GM12874 (cell line): Measurements from ENCODE around the gene PHF21A.

Source experiments
- CTCF ChIP-seq: IDR thresholded peaks from 2 replicates; pipeline ENCODE4 v1.5.1; 2011; ENCODE audit warnings: low read depth, mild to moderate bottlenecking, control low read depth, low read length, moderate library complexity; ENCODE audit not compliant: insufficient read depth

PHF21A gene

GRCh38 chr11:45915446-45915845 is 205.8 kb downstream of the PHF21A start:
- TF ChIP-seq CTCF: no peak

GRCh38 chr11:45913942-45914635 is 207.2 kb downstream of the PHF21A start:
- TF ChIP-seq CTCF: no peak

GRCh38 chr11:45913514-45913913 is 207.7 kb downstream of the PHF21A start:
- no peak for TF ChIP-seq CTCF

- no peak for TF ChIP-seq CTCF
Observed at GRCh38 chr11:45910623-45911022, 210.6 kb downstream of the PHF21A start.

- TF ChIP-seq CTCF: no peak
Observed at GRCh38 chr11:45909594-45910475, 211.4 kb downstream of the PHF21A start.

- no peak for TF ChIP-seq CTCF
Observed at GRCh38 chr11:45907911-45908370, 213.3 kb downstream of the PHF21A start.

GRCh38 chr11:45906965-45907611 is 214.2 kb downstream of the PHF21A start, which contains the start of gene FREY1:
Gene FREY1 (minus strand): TSS chr11:45907271. CDS start chr11:45907245, 26 bp downstream.
- no peak for TF ChIP-seq CTCF
